Measurements from ENCODE around the gene NMB.
A peak's percentile ranks its signal among the peaks of the same experiment; 100 is the strongest.
"Not testable (repeated sequence)": the region's sequence is repeated elsewhere in the genome, so short reads cannot be mapped to it uniquely, and the experiment has no call there.

The NMB gene

DNA sequence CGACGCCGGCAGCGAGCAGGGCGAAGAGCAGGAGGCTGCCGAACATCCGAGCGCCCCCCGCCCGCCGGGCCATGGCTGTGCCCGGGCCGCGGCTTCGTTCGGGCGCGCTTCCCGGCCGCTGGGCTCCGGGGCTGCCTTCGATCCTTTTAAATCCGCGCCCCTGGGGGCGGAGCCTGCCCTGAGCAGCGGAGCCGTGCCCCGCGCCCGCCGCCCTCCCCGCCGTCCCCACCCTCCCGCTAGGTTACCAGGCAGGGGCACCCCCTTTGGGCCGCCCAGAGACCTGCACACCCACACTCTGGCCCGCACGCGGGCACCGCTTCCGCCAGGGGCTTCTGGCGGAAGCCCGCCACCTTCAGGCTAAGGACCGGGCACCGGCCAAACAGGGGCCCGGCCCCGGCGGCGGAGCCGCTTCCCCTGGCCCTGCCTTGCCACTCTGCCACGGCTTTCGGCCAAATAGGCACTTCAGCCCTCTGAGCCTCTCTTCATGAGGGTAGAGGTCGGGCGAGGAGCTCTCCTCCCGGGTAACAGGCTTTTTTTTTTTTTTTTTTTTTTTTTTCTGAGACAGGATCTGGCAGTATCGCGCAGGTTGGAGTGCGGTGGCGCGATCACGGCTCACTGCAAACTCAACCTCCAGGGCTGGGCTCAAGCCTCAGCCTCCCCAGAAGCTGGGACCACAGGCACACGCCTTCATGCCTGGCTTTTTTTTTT is at the start of gene NMB:
TSS of gene NMB (minus strand) at position 120 of the 708 bp plus-strand sequence. CDS start at position 73, 47 bp downstream.
- peak; percentile 83 for DNase-seq

- DNase-seq, result no peak
These were observed 45.8 kb upstream of the NMB start for GRCh38 chr15:84703808-84704207.

- DNase-seq, result peak; percentile 9
These were observed 45.0 kb upstream of the NMB start for GRCh38 chr15:84702961-84703482.

DNA sequence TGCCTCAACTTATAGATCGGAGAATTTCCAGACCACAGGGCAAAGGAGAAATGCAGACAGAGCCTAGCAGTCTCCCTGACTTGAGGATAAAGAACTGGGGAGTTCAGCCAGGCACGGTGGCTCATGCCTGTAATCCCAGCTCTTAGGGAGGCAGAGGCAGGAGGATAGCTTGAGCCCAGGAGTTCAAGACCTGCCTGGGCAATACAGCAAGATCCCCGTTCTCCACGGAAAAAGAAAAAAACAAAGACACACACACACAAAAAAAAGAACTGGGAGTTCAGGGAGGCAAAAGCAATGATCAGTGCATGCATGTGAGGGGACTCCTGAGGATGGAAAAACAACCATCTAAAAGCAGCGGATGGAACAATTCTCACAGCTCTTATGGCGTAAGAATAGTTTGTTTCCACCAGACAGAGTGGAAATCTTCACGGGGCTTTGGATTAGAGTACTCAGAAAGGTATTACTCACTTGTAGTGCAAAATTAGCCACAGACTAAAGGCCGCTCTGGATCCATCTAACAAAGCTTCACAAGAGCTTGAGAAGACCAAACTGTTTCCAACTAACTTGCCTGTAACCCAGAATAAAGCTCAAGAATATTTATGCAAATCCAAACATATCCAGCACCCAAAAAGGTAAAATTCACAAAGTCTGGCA is 41.7 kb upstream of the NMB start:
- no peak for DNase-seq

DNA sequence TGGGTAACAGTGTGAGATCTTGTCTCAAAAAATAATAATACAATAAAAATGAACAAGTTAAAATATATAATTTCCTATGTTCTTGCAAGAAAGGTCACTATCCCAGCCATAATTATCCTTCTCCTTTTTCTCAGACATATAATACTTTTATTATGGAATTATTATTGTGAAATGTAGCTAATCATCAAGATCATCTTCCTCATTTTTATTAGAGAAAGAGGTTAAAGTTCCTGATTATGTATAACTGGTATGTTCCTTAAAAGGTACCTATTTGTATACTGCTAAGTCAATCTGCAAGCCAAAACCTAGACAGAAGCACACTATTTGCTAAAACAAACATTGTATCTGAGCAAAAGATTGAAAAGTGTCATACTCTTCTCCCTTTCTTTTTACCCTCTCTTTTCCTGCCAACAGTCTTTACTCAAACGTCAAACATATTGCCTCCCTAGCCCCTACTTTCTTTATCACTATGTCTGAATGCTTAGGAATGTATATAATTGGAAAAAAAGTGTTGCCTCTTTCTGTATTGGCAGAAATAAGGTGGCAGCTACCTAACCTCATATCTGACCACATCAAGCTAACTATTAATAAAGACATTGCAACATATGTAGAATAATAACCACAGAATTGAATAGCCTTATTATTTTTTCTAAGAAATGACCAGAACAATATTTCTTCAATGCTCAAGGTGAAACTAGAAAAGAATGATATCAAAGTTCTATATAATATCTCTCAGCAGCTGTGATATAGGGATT is 39.4 kb upstream of the NMB start:
- DNase-seq, result no peak

DNA sequence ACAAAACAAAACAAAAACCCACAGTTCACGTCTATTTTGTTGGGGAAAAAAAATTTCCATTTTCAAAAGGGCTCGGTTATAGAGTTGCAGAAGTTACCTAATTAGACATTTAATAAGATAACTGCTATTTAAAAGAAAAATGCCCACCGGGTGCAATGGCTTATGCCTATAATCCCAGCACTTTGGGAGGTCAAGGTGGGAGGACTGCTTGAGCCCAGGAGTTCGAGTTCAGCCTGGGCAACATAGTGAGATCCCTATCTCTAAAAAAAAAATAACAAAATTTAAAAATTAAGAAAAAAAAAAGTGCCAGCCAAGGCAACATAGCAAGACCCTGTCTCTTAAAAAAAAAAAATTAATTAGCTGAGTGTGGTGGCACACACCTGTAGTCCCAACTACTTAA is 38.8 kb upstream of the NMB start:
- no peak for DNase-seq

GRCh38 chr15:84690342-84690741 is 32.3 kb upstream of the NMB start:
- no peak for DNase-seq

- no peak for DNase-seq
These were observed 31.9 kb upstream of the NMB start for GRCh38 chr15:84689858-84690257.

- DNase-seq, result not testable (repeated sequence)
These were observed 28.4 kb upstream of the NMB start for GRCh38 chr15:84686446-84686845.

DNA sequence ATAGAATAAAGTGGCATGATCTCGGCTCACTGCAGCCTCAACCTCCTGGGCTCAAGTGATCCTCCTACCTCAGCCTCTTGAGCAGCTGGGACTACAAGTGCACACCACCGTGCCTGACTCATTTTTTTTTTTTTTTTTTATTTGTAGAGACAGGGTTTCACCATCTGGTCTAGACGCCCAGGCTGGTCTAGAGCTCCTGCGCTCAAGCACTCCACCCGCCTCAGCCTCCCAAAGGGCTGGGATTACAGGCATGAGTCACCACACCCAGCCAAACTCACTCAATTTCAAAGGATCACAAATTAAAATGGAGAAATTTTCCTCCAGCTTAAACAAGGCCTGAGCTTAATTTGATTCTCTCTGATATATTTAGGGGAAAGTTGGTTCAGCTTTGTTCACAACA is 27.3 kb upstream of the NMB start:
- DNase-seq, result peak; percentile 90

DNA sequence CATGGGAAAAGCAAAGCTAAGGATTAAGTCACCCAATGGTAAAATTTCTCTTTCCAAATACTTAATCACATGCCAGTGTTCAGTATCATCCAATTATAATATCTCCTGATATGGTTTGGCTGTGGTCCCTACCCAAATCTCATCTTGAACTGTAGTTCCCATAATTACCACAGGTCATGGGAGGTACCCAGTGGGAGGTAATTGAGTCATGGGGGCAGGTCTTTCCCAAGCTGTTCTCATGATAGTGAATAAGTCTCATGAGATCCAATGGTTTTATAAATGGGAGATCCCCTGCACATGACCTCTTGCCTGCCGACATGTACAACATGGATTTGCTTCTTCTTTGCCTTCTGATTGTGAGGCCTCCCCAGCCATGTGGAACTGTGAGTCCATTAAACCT is 26.1 kb upstream of the NMB start:
- peak; percentile 45 for DNase-seq

GRCh38 chr15:84681831-84682230 is 23.8 kb upstream of the NMB start:
- DNase-seq, result no peak

DNA sequence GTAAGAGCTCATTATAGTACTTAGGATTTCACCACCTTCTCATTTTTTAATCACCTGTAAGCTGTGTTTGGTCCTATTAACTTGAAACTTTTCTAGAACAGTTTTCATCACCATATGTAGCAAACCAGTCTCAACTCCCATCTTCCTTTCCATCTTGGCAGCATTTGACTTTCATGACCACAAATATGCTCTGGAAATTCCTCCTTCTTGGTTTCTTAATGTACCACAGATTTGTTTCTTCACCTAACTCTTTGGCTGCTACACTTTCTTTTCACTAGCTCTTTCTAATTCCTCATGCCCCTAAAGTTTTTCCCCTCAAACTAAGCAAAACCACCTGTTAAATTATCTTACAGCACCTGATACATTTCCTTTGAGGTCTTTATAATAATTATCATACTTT is 13.2 kb upstream of the NMB start:
- peak; percentile 76 for DNase-seq

DNA sequence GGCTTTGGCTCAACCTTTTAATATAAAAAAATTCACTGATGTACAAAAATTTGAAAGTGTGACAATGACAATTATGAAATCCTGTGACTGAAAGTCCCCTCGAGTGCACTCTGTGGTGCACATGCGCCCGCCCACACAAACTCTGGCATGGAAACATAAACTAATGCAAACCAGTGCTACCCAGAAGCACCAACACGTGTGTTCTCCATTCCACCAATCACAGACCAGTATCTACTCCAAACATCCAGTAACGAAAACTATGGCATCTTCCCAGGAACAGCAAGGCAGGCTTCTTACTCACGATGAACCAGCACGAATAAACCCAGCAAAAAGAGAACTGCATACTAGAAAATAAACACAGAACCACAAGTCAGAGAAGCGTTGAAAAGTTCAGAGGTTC is 11.7 kb upstream of the NMB start:
- DNase-seq, result peak; percentile 23

DNA sequence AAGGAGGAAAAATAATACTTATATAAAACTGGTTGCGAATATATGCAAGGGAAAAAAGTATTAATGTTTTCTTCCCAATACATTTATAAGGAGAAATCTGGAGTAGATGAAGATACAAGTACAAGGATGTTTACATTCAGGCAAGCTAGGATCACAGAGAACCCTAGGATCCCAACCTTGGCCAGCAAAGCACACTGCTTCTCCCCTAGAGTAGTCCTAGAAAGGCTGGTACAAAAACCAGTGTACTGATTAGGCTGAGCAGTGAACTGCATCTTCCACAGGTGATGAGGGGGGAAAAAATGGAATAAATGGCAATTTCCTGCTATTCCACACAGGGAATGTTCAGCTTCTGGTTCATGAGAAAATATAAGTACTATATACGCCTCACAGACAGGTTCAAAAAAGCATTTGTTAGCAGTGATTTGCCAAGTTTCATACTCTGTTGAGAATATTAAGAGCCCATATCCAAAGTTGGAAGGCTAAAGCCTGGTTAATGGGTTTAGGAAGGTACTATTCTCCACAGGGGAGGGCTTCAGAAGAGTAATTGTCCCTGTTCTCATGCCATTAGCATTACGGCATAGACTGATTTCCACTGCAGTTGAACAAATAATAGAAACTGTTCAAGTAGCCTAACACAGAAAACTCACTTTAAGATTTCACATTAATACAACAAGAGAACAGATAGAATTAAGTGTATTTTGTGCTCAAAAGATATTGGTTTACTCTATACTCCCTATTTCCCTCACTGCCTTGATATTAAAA is 10.4 kb upstream of the NMB start:
- no peak for DNase-seq

DNA sequence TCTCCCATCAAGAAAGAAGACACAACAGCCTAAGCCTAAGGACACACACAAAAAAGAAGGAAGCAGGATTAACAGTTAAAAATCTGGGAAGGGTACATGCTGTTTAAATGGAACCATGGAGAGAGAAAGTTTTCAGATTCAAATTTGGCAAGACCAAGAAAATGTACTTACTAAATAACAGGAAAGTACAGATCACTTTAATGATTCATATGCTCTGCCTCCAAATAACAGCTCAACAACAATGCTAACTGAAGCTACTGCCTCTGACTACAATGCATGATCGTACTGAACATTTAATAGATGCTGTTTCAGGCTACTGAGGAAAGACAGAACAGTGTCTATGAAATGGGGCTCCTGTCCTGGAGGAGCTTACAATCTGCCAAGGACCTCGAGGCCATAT is 8.4 kb upstream of the NMB start:
- no peak for DNase-seq

GRCh38 chr15:84661001-84661400 is 3.0 kb upstream of the NMB start:
- DNase-seq, result no peak

DNA sequence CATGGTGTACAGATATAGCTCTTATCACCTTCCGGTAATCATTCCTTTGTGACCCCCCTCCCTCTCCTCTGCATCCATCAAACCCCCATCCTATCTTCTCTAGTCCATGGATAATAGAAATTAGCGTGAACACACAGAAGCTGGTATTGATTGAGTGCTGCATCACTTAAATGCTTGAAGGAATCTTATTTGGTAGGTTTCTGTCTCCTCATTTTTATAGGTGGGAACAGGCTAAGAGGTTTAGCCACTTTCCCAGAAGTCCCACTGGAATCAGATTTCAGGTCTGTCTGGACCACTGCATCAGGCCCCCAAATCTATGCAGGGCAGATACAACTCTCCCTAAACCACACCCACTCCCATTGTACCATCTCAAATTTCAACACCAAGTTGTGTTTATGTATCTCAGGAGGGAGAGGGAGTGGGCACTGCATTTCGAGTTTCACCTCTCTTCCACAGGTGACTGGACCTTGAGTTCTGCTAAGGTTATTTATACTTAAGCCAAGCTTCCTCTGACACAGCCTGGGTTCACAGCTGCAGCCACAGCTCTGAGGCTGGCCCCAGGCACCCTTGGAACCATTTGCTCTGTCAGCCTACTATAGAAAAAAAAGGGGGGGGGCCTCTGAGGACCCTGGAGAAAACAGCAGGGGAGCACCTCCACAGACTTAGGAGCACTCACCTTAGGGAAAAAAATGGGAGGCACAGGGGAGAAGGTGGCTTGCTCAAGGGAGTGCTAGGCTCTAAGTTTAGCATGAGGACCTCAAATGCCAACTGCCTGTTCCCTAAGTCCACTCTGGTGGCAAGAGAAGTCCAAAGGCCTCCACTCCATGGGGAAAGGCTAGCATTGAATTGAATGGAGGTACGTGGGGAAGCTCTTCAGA is 2.1 kb upstream of the NMB start:
- DNase-seq, result no peak

DNA sequence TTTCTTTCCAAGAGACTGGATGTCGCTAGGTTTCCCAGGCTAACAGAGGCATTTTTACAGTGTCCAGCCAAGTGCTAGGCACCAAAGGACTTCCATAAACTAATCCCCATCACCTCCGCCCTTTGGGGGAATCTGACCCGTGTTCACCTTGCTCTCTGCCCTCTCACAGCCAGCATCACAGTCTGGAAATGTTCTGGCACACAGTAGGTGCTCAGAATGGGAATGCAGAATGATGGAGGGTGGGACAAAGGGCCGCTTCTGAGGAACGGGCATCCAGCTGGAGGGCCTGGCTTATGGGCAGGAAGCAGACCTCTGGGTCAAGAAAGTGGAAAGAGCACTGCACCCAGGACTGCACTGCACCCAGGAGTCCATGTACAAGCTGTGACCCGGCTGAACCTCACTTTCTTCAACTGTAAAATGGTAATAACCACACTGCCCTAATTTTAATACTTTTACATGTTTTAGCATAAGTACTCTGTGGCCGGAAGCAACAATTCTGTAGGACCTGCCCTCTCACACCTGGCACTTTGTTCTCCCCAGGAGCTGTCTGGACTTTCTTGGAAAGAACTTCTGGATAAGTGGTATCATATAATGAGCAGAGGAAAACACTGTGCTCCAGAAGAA is 901 bp upstream of the NMB start:
- DNase-seq, result no peak

DNA sequence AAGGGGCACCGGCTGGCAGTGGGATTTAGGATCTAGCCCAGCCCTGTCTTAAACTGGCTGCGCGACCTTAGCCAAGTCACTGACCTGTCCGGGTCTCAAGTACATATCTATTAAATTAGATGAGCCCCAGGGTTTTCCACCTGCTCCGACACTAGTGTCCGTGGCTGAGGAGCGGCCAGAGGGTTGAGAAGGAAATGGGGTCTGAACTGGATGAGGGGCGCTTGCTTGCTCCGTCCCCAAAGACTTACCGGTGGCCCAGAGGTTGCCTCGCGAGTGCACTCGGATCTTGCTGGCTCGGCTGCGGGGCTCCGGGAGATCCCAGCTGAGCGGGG is 285 bp downstream of the NMB start:
- DNase-seq, result no peak

GRCh38 chr15:84656972-84657371 is 1.0 kb downstream of the NMB start:
- DNase-seq, result no peak
